ENCODE measurements around the gene UQCRC2. TPM values are rescaled to one million over a fixed set of nuclear protein-coding genes. Genes with fewer than 3 reads are reported as not detected.

Gene UQCRC2
- polyA plus RNA-seq, 1 of the 3 experiments (the other 2 are of a cell fraction), result 155 TPM

DNA sequence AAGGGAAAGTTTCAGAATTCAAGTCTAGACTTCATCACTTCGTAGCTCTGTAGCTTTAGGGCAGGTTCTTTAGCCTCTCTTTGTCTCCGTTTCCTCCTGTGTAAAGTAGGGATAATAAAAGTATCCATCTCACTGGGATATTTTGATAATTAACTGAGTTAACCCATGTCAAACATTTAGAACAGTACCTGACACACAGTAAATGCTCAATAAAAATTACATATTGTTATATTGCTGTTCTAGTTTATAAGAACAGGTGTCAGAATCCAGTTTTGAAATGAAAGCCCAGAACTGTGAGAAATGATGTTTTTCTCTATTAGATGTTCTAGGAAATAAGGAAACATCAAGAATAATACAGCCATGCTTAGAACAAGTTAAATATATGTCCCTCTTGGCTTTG lies 59.1 kb downstream of the UQCRC2 start:
- Histone ChIP-seq H3K79me2 (ENCODE audit: insufficient read depth) (peaks cover 87% of the 10 kb centered on the region), H3K36me3 (replicated peaks in 1 of 2; ENCODE audit: control insufficient read depth in 1 of 2, insufficient read depth in 2 of 2, low read length in 1 of 2) (no peaks in the 10 kb centered on the region), H3K4me2 (no peak overlapping the region), H2AFZ (ENCODE audit: low read depth) (no peak overlapping the region), H3F3A (replicated peaks; ENCODE audit: insufficient read depth) (peaks cover 3% of the 10 kb centered on the region), H3K27me3 (ENCODE audit: insufficient read depth) (no peaks in the 10 kb centered on the region), H3K9ac (no peak overlapping the region), H3K9me2 (no peaks in the 10 kb centered on the region), H4K20me1 (ENCODE audit: insufficient read depth) (peaks cover 56% of the 10 kb centered on the region), H3K4me3 (ENCODE audit: low read depth in 2 of 2, low read length in 1 of 2) (no peak overlapping the region), H3K4me1 (ENCODE audit: control insufficient read depth in 1 of 2, insufficient read depth in 2 of 2, low read depth in 1 of 2, low read length in 1 of 2) (peaks cover 0 to 5% of the 10 kb centered on the region in 2 experiments; a peak in 1 of 4 replicates), H3K27ac (ENCODE audit: low read depth in 2 of 2, low read length in 1 of 2) (no peak overlapping the region), H3K9me3 (no peaks in the 10 kb centered on the region)
- ChIA-PET POLR2A (interaction anchor here (0.6 kb wide), 1 partner anchor 55 kb away, joined by 4 read pairs; no protein-coding TSS in a partner anchor), CTCF (interaction anchor here (0.6 to 2.3 kb wide), 4 partner anchors 10 to 179 kb away, joined by 3 to 14 read pairs (median 4); no protein-coding TSS in a partner anchor)
- no peak for DNase-seq
- 43% methylated on average over 2 of the region's 2 CpGs for WGBS (ENCODE audit: low lambda C conversion rate)
- TF ChIP-seq CHD2 (IDR thresholded peaks at IDR 0.05; ENCODE audit: low read length, partially characterized antibody) (no peak), MXI1 (IDR thresholded peaks at IDR 0.05; ENCODE audit: low read depth, low read length) (no peak), GATA2 (CRISPR knock-in tag; IDR thresholded peaks at IDR 0.05) (no peak), FOXM1 (IDR thresholded peaks at IDR 0.05; ENCODE audit: low read depth) (no peak), JUND (IDR thresholded peaks at IDR 0.05) (no peak), RAD21 (IDR thresholded peaks at IDR 0.05; ENCODE audit: low read length) (no peak), RXRA (IDR thresholded peaks at IDR 0.05; ENCODE audit: borderline replicate concordance, low read depth) (no peak), CTCF (IDR thresholded peaks at IDR 0.05) (no peak), MEF2A (IDR thresholded peaks at IDR 0.05; ENCODE audit: borderline replicate concordance, low read depth) (no peak), SIN3A (IDR thresholded peaks at IDR 0.05; ENCODE audit: borderline replicate concordance, low read depth, low read length) (no peak), POLR2AphosphoS5 (IDR thresholded peaks at IDR 0.05; ENCODE audit: low read depth, low read length) (no peak), YY1 (IDR thresholded peaks at IDR 0.05; ENCODE audit: low read depth) (no peak), GABPA (IDR thresholded peaks at IDR 0.05; ENCODE audit: low read depth) (no peak), USF2 (IDR thresholded peaks at IDR 0.05; ENCODE audit: borderline replicate concordance, low read depth, low read length) (no peak), NFIC (IDR thresholded peaks at IDR 0.05; ENCODE audit: borderline replicate concordance) (no peak), TCF12 (IDR thresholded peaks at IDR 0.05) (no peak)
- TF ChIP-seq, protein P1, sequence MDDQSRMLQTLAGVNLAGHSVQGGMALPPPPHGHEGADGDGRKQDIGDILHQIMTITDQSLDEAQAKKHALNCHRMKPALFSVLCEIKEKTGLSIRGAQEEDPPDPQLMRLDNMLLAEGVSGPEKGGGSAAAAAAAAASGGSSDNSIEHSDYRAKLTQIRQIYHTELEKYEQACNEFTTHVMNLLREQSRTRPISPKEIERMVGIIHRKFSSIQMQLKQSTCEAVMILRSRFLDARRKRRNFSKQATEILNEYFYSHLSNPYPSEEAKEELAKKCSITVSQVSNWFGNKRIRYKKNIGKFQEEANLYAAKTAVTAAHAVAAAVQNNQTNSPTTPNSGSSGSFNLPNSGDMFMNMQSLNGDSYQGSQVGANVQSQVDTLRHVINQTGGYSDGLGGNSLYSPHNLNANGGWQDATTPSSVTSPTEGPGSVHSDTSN (IDR thresholded peaks at IDR 0.05), result no peak
